Tibial nerve (tissue), 4 donors: ENCODE data around the gene KRAS. TPM values are rescaled to one million over a fixed set of nuclear protein-coding genes. Genes with fewer than 3 reads are reported as not detected.
A peak's percentile ranks its signal among the peaks of the same experiment; 100 is the strongest.

Experiments
- DNase-seq, 2 donors: peaks; one replicate each; pipeline ENCODE4 v3.0.0-alpha.2; 2019; ENCODE audit warnings: low spot score in 2 of 2
- H3K27ac ChIP-seq, 4 donors: fragments of 200-600 bp; sonication (generic) in 3 of 4; one replicate each; pipeline ENCODE4 v1.5.1; 2017 to 2019; ENCODE audit warnings: mild to moderate bottlenecking in 1 of 4
- H3K27me3 ChIP-seq, 2 donors: fragments of 200-600 bp; sonication (generic) in 1 of 2; one replicate each; pipeline versions ENCODE4 v1.5.1 to v1.6.0; 2017 to 2019
- H3K36me3 ChIP-seq, 3 donors: fragments of 200-600 bp; sonication (generic); one replicate each; pipeline ENCODE4 v1.5.1; 2018 to 2019
- H3K4me1 ChIP-seq, 4 donors: fragments of 200-600 bp; sonication (generic) in 3 of 4; one replicate each; pipeline ENCODE4 v1.5.1; 2017 to 2019
- H3K4me3 ChIP-seq, 4 donors: fragments of 200-600 bp; sonication (generic) in 3 of 4; one replicate each; pipeline ENCODE4 v1.5.1; 2017 to 2019; ENCODE audit warnings: mild to moderate bottlenecking in 1 of 4, moderate library complexity in 1 of 4
- H3K9me3 ChIP-seq, 4 donors: fragments of 200-600 bp; sonication (generic) in 3 of 4; one replicate each; pipeline ENCODE4 v1.5.1; 2017 to 2019
- CTCF ChIP-seq, 5 experiments: fragments of 200-600 bp in 3 of 5; fragments of 450-650 bp in 2 of 5; sonication (generic) in 3 of 5; IDR thresholded peaks; one replicate each; pipeline ENCODE4 v1.5.1; 2016 to 2019; ENCODE audit warnings: antibody characterized with exemption in 5 of 5, mild to moderate bottlenecking in 3 of 5, moderate library complexity in 2 of 5
- EP300 ChIP-seq, 2 donors: sonication (generic); formaldehyde crosslinking; IDR thresholded peaks; one replicate each; pipeline ENCODE4 v1.6.1; 2017; ENCODE audit warnings: antibody characterized with exemption in 2 of 2, mild to moderate bottlenecking in 1 of 2
- POLR2A ChIP-seq, 2 donors: fragments of 450-650 bp; IDR thresholded peaks; one replicate each; pipeline ENCODE4 v1.6.1; 2017; ENCODE audit warnings: antibody characterized with exemption in 2 of 2, mild to moderate bottlenecking in 2 of 2, moderate library complexity in 2 of 2
- WGBS, 2 donors: methylation state at CpG; one replicate each; pipeline ENCODE4 v1.1.5; 2018; 5-methylcytosine and 5-hydroxymethylcytosine counted together
- total RNA-seq, 4 donors: library from RNA; depleted of rRNA; stranded (reverse); fragments of >200 nt; gene quantifications; one replicate each; pipeline ENCODE4 v1.1.0, GENCODE V29; 2016

The KRAS gene
- total RNA-seq, 4 donors from 2014 or later: 19.2 to 36.3 (median 28.0) TPM

GRCh38 chr12:25251769-25252168 is 1.0 kb upstream of the KRAS start:
- TF ChIP-seq CTCF (IDR thresholded peaks at IDR 0.05) (no peak), EP300 (IDR thresholded peaks at IDR 0.05) (no peak)
- DNase-seq: no peak
- no peaks in the 10 kb centered on the region for H3K9me3 ChIP-seq
- 55 to 60% methylated on average over 6 of the region's 6 CpGs for WGBS, 2 donors
- peak overlapping the region; percentile 45 to 98 (median 88) for H3K4me3 ChIP-seq
- H3K27ac ChIP-seq: peak overlapping the region; percentile 82 to 99 (median 98)
- no peaks in the 10 kb centered on the region for H3K27me3 ChIP-seq
- peaks cover 0 to 27% (median 10%) of the 10 kb centered on the region in 4 donors for H3K4me1 ChIP-seq
- peaks cover 0 to 1% (median 0%) of the 10 kb centered on the region in 3 donors for H3K36me3 ChIP-seq

GRCh38 chr12:25249931-25250738 is 594 bp downstream of the KRAS start:
- H3K4me1 ChIP-seq: peaks cover 0 to 27% (median 10%) of the 10 kb centered on the region in 4 donors
- peak; percentile 10 to 23 for DNase-seq
- peak overlapping the region; percentile 82 to 99 (median 98) for H3K27ac ChIP-seq
- H3K9me3 ChIP-seq: no peaks in the 10 kb centered on the region
- H3K36me3 ChIP-seq: peaks cover 0 to 8% (median 0%) of the 10 kb centered on the region in 3 donors
- no peak for TF ChIP-seq EP300 (IDR thresholded peaks at IDR 0.05)
- WGBS, 2 donors: 1 to 3% methylated on average over 11 to 19 of the region's 56 CpGs
- no peaks in the 10 kb centered on the region for H3K27me3 ChIP-seq
- H3K4me3 ChIP-seq: peak overlapping the region; percentile 81 to 98 (median 88)

GRCh38 chr12:25248732-25249131 is 2.0 kb downstream of the KRAS start:
- H3K36me3 ChIP-seq: peaks cover 0 to 8% (median 0%) of the 10 kb centered on the region in 3 donors
- H3K27ac ChIP-seq: no peak overlapping the region
- 79 to 94% methylated on average over 1 of the region's 1 CpG for WGBS, 2 donors
- no peak for DNase-seq
- no peak overlapping the region for H3K4me3 ChIP-seq
- no peaks in the 10 kb centered on the region for H3K9me3 ChIP-seq
- H3K4me1 ChIP-seq: peaks cover 0 to 28% (median 10%) of the 10 kb centered on the region in 4 donors
- TF ChIP-seq POLR2A (IDR thresholded peaks at IDR 0.05) (no peak), EP300 (IDR thresholded peaks at IDR 0.05) (no peak), CTCF (IDR thresholded peaks at IDR 0.05) (no peak)
- H3K27me3 ChIP-seq: no peaks in the 10 kb centered on the region

GRCh38 chr12:25248137-25248536 is 2.6 kb downstream of the KRAS start:
- TF ChIP-seq POLR2A (IDR thresholded peaks at IDR 0.05) (no peak), EP300 (IDR thresholded peaks at IDR 0.05) (no peak), CTCF (IDR thresholded peaks at IDR 0.05) (no peak)
- Histone ChIP-seq H3K27ac (no peak overlapping the region), H3K4me1 (peaks cover 0 to 29% (median 10%) of the 10 kb centered on the region in 4 donors), H3K9me3 (no peaks in the 10 kb centered on the region), H3K36me3 (peaks cover 0 to 8% (median 0%) of the 10 kb centered on the region in 3 donors), H3K27me3 (no peaks in the 10 kb centered on the region), H3K4me3 (no peak overlapping the region)
- WGBS, 2 donors: 92 to 94% methylated on average over 20 of the region's 20 CpGs
- DNase-seq: no peak

GRCh38 chr12:25245491-25245890 is 5.2 kb downstream of the KRAS start:
- DNase-seq: no peak
- no peak overlapping the region for H3K4me3 ChIP-seq
- H3K27me3 ChIP-seq: no peaks in the 10 kb centered on the region
- WGBS, 2 donors: 88 to 89% methylated on average over 6 of the region's 6 CpGs
- TF ChIP-seq EP300 (IDR thresholded peaks at IDR 0.05) (no peak), POLR2A (IDR thresholded peaks at IDR 0.05) (no peak), CTCF (IDR thresholded peaks at IDR 0.05) (no peak)
- no peak overlapping the region for H3K27ac ChIP-seq
- H3K9me3 ChIP-seq: no peaks in the 10 kb centered on the region
- peaks cover 0 to 38% (median 8%) of the 10 kb centered on the region in 4 donors for H3K4me1 ChIP-seq
- H3K36me3 ChIP-seq: peaks cover 0 to 8% (median 0%) of the 10 kb centered on the region in 3 donors
